Neuronal stem cell (in vitro differentiated cells): Measurements from ENCODE around the gene DMGDH.
A peak's percentile ranks its signal among the peaks of the same experiment; 100 is the strongest.

ENCODE experiments used
- DNase-seq: peaks from one replicate; pipeline ENCODE4 v3.0.0-alpha.2; 2013; ENCODE audit warnings: low spot score
- H2AFZ ChIP-seq: one replicate; pipeline ENCODE4 v1.6.1; 2013; ENCODE audit warnings: mild to moderate bottlenecking, low read length, inconsistent platforms
- H2AK5ac ChIP-seq: 2 replicates; pipeline ENCODE4 v1.6.1; 2013; ENCODE audit warnings: low read depth, mild to moderate bottlenecking, inconsistent platforms, low read length, moderate library complexity, mixed read lengths
- H2BK120ac ChIP-seq: 2 replicates; pipeline ENCODE4 v1.6.1; 2013; ENCODE audit warnings: low read depth, mild to moderate bottlenecking, inconsistent platforms, low read length, moderate library complexity, mixed read lengths
- H2BK12ac ChIP-seq: one replicate; pipeline ENCODE4 v1.6.1; 2013; ENCODE audit warnings: low read length, inconsistent platforms
- H2BK15ac ChIP-seq: 2 replicates; pipeline ENCODE4 v1.6.1; 2013; ENCODE audit warnings: mild to moderate bottlenecking, low read length, inconsistent platforms, mixed read lengths
- H2BK5ac ChIP-seq: one replicate; pipeline ENCODE4 v1.6.1; 2013; ENCODE audit warnings: inconsistent platforms, mild to moderate bottlenecking, low read length, moderate library complexity
- H3K14ac ChIP-seq: one replicate; pipeline ENCODE4 v1.6.1; 2013; ENCODE audit warnings: low read length, inconsistent platforms
- H3K18ac ChIP-seq: 2 replicates; pipeline ENCODE4 v1.6.1; 2013; ENCODE audit warnings: low read length, inconsistent platforms
- H3K23ac ChIP-seq: 2 replicates; pipeline ENCODE4 v1.6.1; 2013; ENCODE audit warnings: low read depth, mild to moderate bottlenecking, mixed read lengths, low read length, inconsistent platforms; ENCODE audit not compliant: poor library complexity
- H3K27ac ChIP-seq: replicated peaks from 3 replicates; pipeline ENCODE4 v1.5.1; 2013; ENCODE audit warnings: low read length, inconsistent platforms
- H3K27me3 ChIP-seq, 3 experiments: 2 replicates each; pipeline ENCODE4 v1.6.1; 2013; ENCODE audit warnings: low read length in 3 of 3, mild to moderate bottlenecking in 2 of 3, inconsistent platforms in 1 of 3, low read depth in 1 of 3, mixed read lengths in 1 of 3, moderate library complexity in 1 of 3; ENCODE audit not compliant: control insufficient read depth in 3 of 3, insufficient read depth in 3 of 3
- H3K36me3 ChIP-seq, 2 donors: replicated peaks in 1 of 2; 2 replicates each; pipeline ENCODE4 v1.6.1; 2013; ENCODE audit warnings: low read length in 2 of 2; ENCODE audit not compliant: control insufficient read depth in 2 of 2, insufficient read depth in 2 of 2
- H3K4ac ChIP-seq: 2 replicates; pipeline ENCODE4 v1.6.1; 2013; ENCODE audit warnings: inconsistent platforms, mild to moderate bottlenecking, low read length, moderate library complexity
- H3K4me1 ChIP-seq, 2 donors: 1 replicate in 1 of 2; 2 replicates in 1 of 2; pipeline ENCODE4 v1.6.1; 2013; ENCODE audit warnings: low read length in 2 of 2, low read depth in 1 of 2; ENCODE audit not compliant: control insufficient read depth in 2 of 2, insufficient read depth in 1 of 2
- H3K4me2 ChIP-seq: one replicate; pipeline ENCODE4 v1.6.1; 2013; ENCODE audit warnings: mild to moderate bottlenecking, low read length, inconsistent platforms; ENCODE audit not compliant: insufficient read depth, poor library complexity, severe bottlenecking
- H3K4me3 ChIP-seq, 2 donors: 2 replicates each; pipeline ENCODE4 v1.5.1; 2013; ENCODE audit warnings: low read length in 2 of 2, mild to moderate bottlenecking in 2 of 2, inconsistent platforms in 1 of 2, moderate library complexity in 1 of 2
- H3K79me1 ChIP-seq: one replicate; pipeline ENCODE4 v1.6.1; 2013; ENCODE audit warnings: low read depth, mild to moderate bottlenecking, inconsistent platforms, low read length, moderate library complexity
- H3K9ac ChIP-seq: one replicate; pipeline ENCODE4 v1.6.1; 2013; ENCODE audit warnings: mild to moderate bottlenecking, low read depth, low read length, inconsistent platforms; ENCODE audit not compliant: poor library complexity
- H3K9me3 ChIP-seq, 2 donors: replicated peaks in 1 of 2; 2 replicates each; pipeline versions ENCODE3 to v1.6.1; 2013; ENCODE audit warnings: low read length in 2 of 2, mild to moderate bottlenecking in 2 of 2, inconsistent platforms in 1 of 2, low read depth in 1 of 2, mixed read lengths in 1 of 2, moderate library complexity in 1 of 2; ENCODE audit not compliant: control insufficient read depth in 2 of 2, insufficient read depth in 1 of 2
- H4K8ac ChIP-seq: one replicate; pipeline ENCODE4 v1.6.1; 2013; ENCODE audit warnings: low read depth, mild to moderate bottlenecking, inconsistent platforms, low read length, moderate library complexity
- H4K91ac ChIP-seq: one replicate; pipeline ENCODE4 v1.6.1; 2013; ENCODE audit warnings: low read length, low read depth, mild to moderate bottlenecking, inconsistent platforms; ENCODE audit not compliant: poor library complexity
- WGBS, 2 donors: extraction: QIAGEN DNeasy Blood & Tissue Kit; methylation state at CpG; one replicate each; pipeline ENCODE4 v1.1.7; 2013; ENCODE audit warnings: missing lambda C conversion rate in 2 of 2, mixed read lengths in 1 of 2; ENCODE audit not compliant: insufficient read length in 2 of 2, insufficient replicate concordance in 1 of 2; ENCODE audit errors: extremely low coverage in 2 of 2; 5-methylcytosine and 5-hydroxymethylcytosine counted together

The DMGDH gene

GRCh38 chr5:78985725-78986223 is 83.7 kb downstream of the DMGDH start:
- Histone ChIP-seq H2BK5ac (no peak overlapping the region), H2BK12ac (no peak overlapping the region), H3K9ac (no peak overlapping the region), H2BK120ac (no peak overlapping the region), H3K4me2 (peak overlapping the region; percentile 73), H3K18ac (no peak overlapping the region), H2BK15ac (no peak overlapping the region), H3K27ac (no peak overlapping the region), H3K79me1 (no peaks in the 10 kb centered on the region), H3K27me3 (no peaks in the 10 kb centered on the region), H2AFZ (peak overlapping the region; percentile 100), H3K4ac (no peak overlapping the region), H4K91ac (no peak overlapping the region), H3K9me3 (no peaks in the 10 kb centered on the region), H4K8ac (no peak overlapping the region), H3K4me1 (peaks cover 10 to 14% of the 10 kb centered on the region in 2 donors), H3K23ac (no peak overlapping the region), H3K14ac (no peak overlapping the region), H3K36me3 (no peaks in the 10 kb centered on the region), H3K4me3 (peak overlapping the region in 1 of 2 donors; percentile 81), H2AK5ac (no peak overlapping the region)
- peak; percentile 5 for DNase-seq
- no CpG with 5 or more reads among the region's 11 CpGs for WGBS, 2 donors

DNA sequence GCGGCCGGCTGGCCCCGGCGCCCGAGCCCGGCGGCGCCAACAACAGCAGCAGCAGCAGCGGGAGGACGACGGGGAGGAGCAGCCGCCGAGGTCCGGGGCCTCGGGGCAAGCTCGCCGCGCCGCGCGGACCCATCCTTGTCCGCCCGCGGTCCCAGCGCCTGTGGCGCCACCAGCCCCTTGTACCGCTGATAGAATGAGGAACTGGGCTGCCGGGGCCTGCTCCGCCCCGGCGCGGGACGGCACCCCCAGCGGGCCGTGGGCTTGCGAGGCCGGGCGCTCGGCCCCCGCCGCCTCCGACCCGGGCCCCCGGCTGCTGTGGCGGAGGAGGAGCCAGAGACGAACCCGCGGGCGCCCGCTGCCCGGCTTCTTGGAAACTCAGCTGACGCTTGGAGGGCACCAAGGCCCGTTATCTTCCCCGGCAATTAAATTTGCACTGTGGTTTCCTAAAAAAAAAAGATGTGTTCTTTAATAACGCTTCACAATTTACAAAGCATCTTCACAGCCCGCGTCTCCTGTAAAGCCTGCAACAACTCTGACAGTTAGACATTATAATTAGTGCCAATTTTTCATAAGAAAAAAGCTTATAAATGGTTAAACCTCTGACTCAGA is 84.3 kb downstream of the DMGDH start, which contains the start of gene ARSB:
TSS of gene ARSB (minus strand) at position 195 of the 609 bp plus-strand sequence. CDS start at position 133, 62 bp downstream.
- Histone ChIP-seq H3K9ac (peak within 1 kb of the TSS; percentile 97), H3K4ac (peak within 1 kb of the TSS; percentile 89), H2BK15ac (peak within 1 kb of the TSS; percentile 67), H2BK12ac (peak within 1 kb of the TSS; percentile 73), H3K14ac (peak within 1 kb of the TSS; percentile 82), H3K79me1 (no peaks in the 10 kb centered on the region), H3K27ac (peak within 1 kb of the TSS; percentile 95), H3K4me1 (peaks cover 10 to 14% of the 10 kb centered on the region in 2 donors), H2BK120ac (peak within 1 kb of the TSS; percentile 94), H2AFZ (peak within 1 kb of the TSS; percentile 100), H3K4me2 (peak within 1 kb of the TSS; percentile 73), H4K91ac (no peak within 1 kb of the TSS), H3K23ac (peak within 1 kb of the TSS; percentile 96), H4K8ac (no peak within 1 kb of the TSS), H3K27me3 (no peaks in the 10 kb centered on the region), H3K4me3 (peak within 1 kb of the TSS; percentile 81 to 99), H2AK5ac (peak within 1 kb of the TSS; percentile 54), H2BK5ac (peak within 1 kb of the TSS; percentile 98), H3K36me3 (no peaks in the 10 kb centered on the region), H3K9me3 (no peaks in the 10 kb centered on the region), H3K18ac (peak within 1 kb of the TSS; percentile 99)
- no CpG with 5 or more reads among the region's 57 CpGs for WGBS, 2 donors
- DNase-seq: peak; percentile 29

DNA sequence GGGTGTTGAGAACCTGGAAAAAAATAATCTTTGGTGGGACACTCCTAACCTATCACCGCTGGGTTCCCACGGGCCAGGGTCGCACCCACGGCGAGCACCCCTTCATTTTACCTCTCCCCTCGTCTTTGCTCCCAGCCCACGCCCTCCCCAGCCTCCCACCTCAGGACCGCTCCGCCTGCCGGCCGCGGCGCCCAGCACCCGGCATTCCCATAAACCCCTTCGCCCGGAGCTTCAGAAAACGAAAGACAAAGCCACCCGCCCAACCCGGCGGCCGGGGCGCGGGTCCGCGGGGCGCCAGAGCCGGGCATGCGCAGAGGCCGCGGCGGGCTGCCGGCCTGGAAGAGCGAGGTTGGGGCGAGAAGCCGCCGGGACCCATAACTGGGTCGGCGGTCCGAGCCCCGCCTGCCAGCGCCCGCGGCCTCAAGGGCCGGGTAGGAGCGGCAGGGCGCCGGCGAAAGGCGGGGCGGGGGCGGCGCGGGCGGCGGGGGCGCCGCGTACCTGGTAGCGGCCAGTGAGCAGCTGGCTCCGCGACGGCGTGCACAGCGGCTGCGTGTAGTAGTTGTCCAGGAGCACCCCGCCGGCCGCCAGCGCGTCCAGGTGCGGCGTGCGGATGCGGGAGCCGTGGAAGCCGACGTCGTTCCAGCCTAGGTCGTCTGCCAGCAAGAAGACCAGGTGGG is 84.9 kb downstream of the DMGDH start:
- peak overlapping the region; percentile 73 for H3K4me2 ChIP-seq
- H4K91ac ChIP-seq: no peak overlapping the region
- H3K4ac ChIP-seq: peak overlapping the region; percentile 89
- H3K9me3 ChIP-seq: no peaks in the 10 kb centered on the region
- H2AFZ ChIP-seq: peak overlapping the region; percentile 100
- peak overlapping the region; percentile 67 for H2BK15ac ChIP-seq
- H4K8ac ChIP-seq: no peak overlapping the region
- peaks cover 10 to 14% of the 10 kb centered on the region in 2 donors for H3K4me1 ChIP-seq
- H2BK5ac ChIP-seq: peak overlapping the region; percentile 98
- H2AK5ac ChIP-seq: peak overlapping the region; percentile 54
- H3K14ac ChIP-seq: peak overlapping the region; percentile 82
- no peaks in the 10 kb centered on the region for H3K27me3 ChIP-seq
- H3K23ac ChIP-seq: peak overlapping the region; percentile 96
- peak overlapping the region; percentile 81 to 99 for H3K4me3 ChIP-seq
- H3K36me3 ChIP-seq: no peaks in the 10 kb centered on the region
- no CpG with 5 or more reads among the region's 79 CpGs for WGBS, 2 donors
- H3K18ac ChIP-seq: peak overlapping the region; percentile 99
- peak overlapping the region; percentile 97 for H3K9ac ChIP-seq
- peak; percentile 86 for DNase-seq
- H2BK12ac ChIP-seq: peak overlapping the region; percentile 73
- H3K27ac ChIP-seq: peak overlapping the region; percentile 95
- H2BK120ac ChIP-seq: peak overlapping the region; percentile 94
- no peaks in the 10 kb centered on the region for H3K79me1 ChIP-seq
